H9 (cell line): ENCODE results near the gene HAUS8. TPM values are rescaled to one million over a fixed set of nuclear protein-coding genes. Genes with fewer than 3 reads are reported as not detected.

Source experiments
- DNase-seq: peaks from one replicate; pipeline ENCODE4 v3.0.0-alpha.2; 2017
- H2AFZ ChIP-seq: one replicate; pipeline ENCODE4 v1.6.1; 2013; ENCODE audit warnings: mild to moderate bottlenecking, low read length, control low read depth, moderate library complexity
- H2AK5ac ChIP-seq: 2 replicates; pipeline ENCODE4 v1.6.1; 2013; ENCODE audit warnings: low read length, control low read depth, mixed read lengths; ENCODE audit not compliant: insufficient read length
- H2BK120ac ChIP-seq: one replicate; pipeline ENCODE4 v1.6.1; 2013; ENCODE audit warnings: low read depth, mild to moderate bottlenecking, low read length, control low read depth, inconsistent platforms; ENCODE audit not compliant: poor library complexity, severe bottlenecking
- H2BK12ac ChIP-seq: 2 replicates; pipeline ENCODE4 v1.6.1; 2013; ENCODE audit warnings: low read length, control low read depth, mixed read lengths, low read depth; ENCODE audit not compliant: insufficient read length
- H2BK15ac ChIP-seq: 2 replicates; pipeline ENCODE4 v1.6.1; 2013; ENCODE audit warnings: low read depth, low read length, control low read depth
- H2BK20ac ChIP-seq: one replicate; pipeline ENCODE4 v1.6.1; 2013; ENCODE audit warnings: low read depth, mild to moderate bottlenecking, low read length, control low read depth, inconsistent platforms; ENCODE audit not compliant: poor library complexity, severe bottlenecking
- H2BK5ac ChIP-seq: 2 replicates; pipeline ENCODE4 v1.6.1; 2013; ENCODE audit warnings: low read length, control low read depth, mixed read lengths; ENCODE audit not compliant: insufficient read length
- H3K14ac ChIP-seq: 2 replicates; pipeline ENCODE4 v1.6.1; 2013; ENCODE audit warnings: low read length, control low read depth; ENCODE audit not compliant: insufficient read depth
- H3K18ac ChIP-seq: 2 replicates; pipeline ENCODE4 v1.6.1; 2013; ENCODE audit warnings: low read depth, mild to moderate bottlenecking, mixed read lengths, low read length, control low read depth; ENCODE audit not compliant: insufficient read length
- H3K23ac ChIP-seq: 2 replicates; pipeline ENCODE4 v1.6.1; 2013; ENCODE audit warnings: low read length, control low read depth, mixed read lengths, low read depth; ENCODE audit not compliant: insufficient read length
- H3K23me2 ChIP-seq: 2 replicates; pipeline ENCODE4 v1.6.1; 2013; ENCODE audit warnings: low read depth, mild to moderate bottlenecking, mixed read lengths, low read length, control low read depth; ENCODE audit not compliant: insufficient read length, poor library complexity, severe bottlenecking
- H3K27ac ChIP-seq: 2 replicates; pipeline ENCODE4 v1.5.1; 2013; ENCODE audit warnings: low read length, control low read depth, mixed read lengths, low read depth; ENCODE audit not compliant: insufficient read length
- H3K27me3 ChIP-seq: 2 replicates; pipeline ENCODE4 v1.6.1; 2013; ENCODE audit warnings: low read length, control low read depth, inconsistent platforms; ENCODE audit not compliant: insufficient read depth
- H3K4ac ChIP-seq: 2 replicates; pipeline ENCODE4 v1.6.1; 2013; ENCODE audit warnings: low read depth, mild to moderate bottlenecking, control low read depth, inconsistent platforms, low read length, moderate library complexity
- H3K4me1 ChIP-seq: 2 replicates; pipeline ENCODE4 v1.6.1; 2013; ENCODE audit warnings: low read length, control low read depth, inconsistent platforms; ENCODE audit not compliant: insufficient read depth
- H3K4me2 ChIP-seq: 2 replicates; pipeline ENCODE4 v1.6.1; 2013; ENCODE audit warnings: low read length, control low read depth, mixed read lengths; ENCODE audit not compliant: insufficient read length, insufficient read depth
- H3K56ac ChIP-seq: 2 replicates; pipeline ENCODE4 v1.6.1; 2013; ENCODE audit warnings: low read depth, mild to moderate bottlenecking, mixed read lengths, low read length, control low read depth; ENCODE audit not compliant: insufficient read length
- H3K79me1 ChIP-seq: 2 replicates; pipeline ENCODE4 v1.6.1; 2013; ENCODE audit warnings: low read depth, mild to moderate bottlenecking, moderate library complexity, low read length, control low read depth, inconsistent platforms; ENCODE audit not compliant: insufficient read depth, poor library complexity, severe bottlenecking
- H3K79me2 ChIP-seq: 2 replicates; pipeline ENCODE4 v1.6.1; 2013; ENCODE audit warnings: low read length, control low read depth, inconsistent platforms; ENCODE audit not compliant: insufficient read depth
- H3K9ac ChIP-seq: 2 replicates; pipeline ENCODE4 v1.6.1; 2013; ENCODE audit warnings: low read length, control low read depth, mixed read lengths; ENCODE audit not compliant: insufficient read length; ENCODE audit errors: extremely low read depth
- H3K9me3 ChIP-seq: one replicate; pipeline ENCODE4 v1.6.1; 2013; ENCODE audit warnings: low read depth, low read length, inconsistent platforms; ENCODE audit not compliant: control insufficient read depth
- H3T11ph ChIP-seq: one replicate; pipeline ENCODE4 v1.6.1; 2013; ENCODE audit warnings: mild to moderate bottlenecking, low read length, control low read depth, inconsistent platforms
- H4K20me1 ChIP-seq: one replicate; pipeline ENCODE4 v1.6.1; 2013; ENCODE audit not compliant: control insufficient read depth, insufficient read length, insufficient read depth
- H4K5ac ChIP-seq: 2 replicates; pipeline ENCODE4 v1.6.1; 2013; ENCODE audit warnings: low read depth, mild to moderate bottlenecking, mixed read lengths, low read length, control low read depth; ENCODE audit not compliant: insufficient read length
- H4K8ac ChIP-seq: replicated peaks from 2 replicates; pipeline ENCODE4 v1.6.1; 2013; ENCODE audit warnings: low read length, control low read depth, mixed read lengths, low read depth; ENCODE audit not compliant: insufficient read length
- H4K91ac ChIP-seq: 2 replicates; pipeline ENCODE4 v1.6.1; 2013; ENCODE audit warnings: low read depth, mild to moderate bottlenecking, moderate library complexity, mixed read lengths, low read length, control low read depth; ENCODE audit not compliant: insufficient read length
- H3K27ac Mint-ChIP-seq, 3 experiments: 2 replicates in 2 of 3; 3 replicates in 1 of 3; pipeline ENCODE4 v1.8.0; 2020 to 2021; ENCODE audit warnings: mixed read lengths in 3 of 3, mild to moderate bottlenecking in 1 of 3, moderate library complexity in 1 of 3
- H3K27me3 Mint-ChIP-seq: 2 replicates; pipeline ENCODE4 v1.8.0; 2021; ENCODE audit warnings: low read depth, mild to moderate bottlenecking, moderate library complexity, mixed read lengths
- H3K36me3 Mint-ChIP-seq, 3 experiments: 2 replicates in 2 of 3; 3 replicates in 1 of 3; pipeline ENCODE4 v1.8.0; 2020 to 2021; ENCODE audit warnings: low read depth in 3 of 3, mixed read lengths in 3 of 3; ENCODE audit not compliant: insufficient read depth in 1 of 3
- H3K4me1 Mint-ChIP-seq, 2 experiments: 2 replicates each; pipeline ENCODE4 v1.8.0; 2020; ENCODE audit warnings: mixed read lengths in 2 of 2
- H3K4me3 Mint-ChIP-seq, 2 experiments: 2 replicates in 1 of 2; 3 replicates in 1 of 2; pipeline ENCODE4 v1.8.0; 2020 to 2021; ENCODE audit warnings: mild to moderate bottlenecking in 2 of 2, mixed read lengths in 2 of 2, moderate library complexity in 1 of 2
- H3K9me3 Mint-ChIP-seq, 2 experiments: 2 replicates in 1 of 2; 3 replicates in 1 of 2; pipeline ENCODE4 v1.8.0; 2020; ENCODE audit warnings: mild to moderate bottlenecking in 2 of 2, mixed read lengths in 2 of 2, moderate library complexity in 1 of 2
- WGBS: extraction: QIAGEN DNeasy Blood & Tissue Kit; methylation state at CpG from one replicate; pipeline ENCODE4 v1.1.7; 2013; ENCODE audit warnings: missing lambda C conversion rate, low lambda C conversion rate, mixed read lengths; ENCODE audit not compliant: insufficient read length; ENCODE audit errors: extremely low coverage; 5-methylcytosine and 5-hydroxymethylcytosine counted together
- total RNA-seq: library from RNA; stranded (reverse); gene quantifications from 2 replicates; pipeline ENCODE4 v1.2.1, GENCODE V29; 2021
- TF ChIP-seq, protein P1 (sequence below): fragments of 200-600 bp; sonication (generic); conservative IDR thresholded peaks from 3 replicates; pipeline ENCODE4 v1.8.0; 2021; ENCODE audit warnings: antibody characterized with exemption, mild to moderate bottlenecking

HAUS8 gene
- total RNA-seq, 1 experiment from 2014 or later = 27.8 TPM

DNA sequence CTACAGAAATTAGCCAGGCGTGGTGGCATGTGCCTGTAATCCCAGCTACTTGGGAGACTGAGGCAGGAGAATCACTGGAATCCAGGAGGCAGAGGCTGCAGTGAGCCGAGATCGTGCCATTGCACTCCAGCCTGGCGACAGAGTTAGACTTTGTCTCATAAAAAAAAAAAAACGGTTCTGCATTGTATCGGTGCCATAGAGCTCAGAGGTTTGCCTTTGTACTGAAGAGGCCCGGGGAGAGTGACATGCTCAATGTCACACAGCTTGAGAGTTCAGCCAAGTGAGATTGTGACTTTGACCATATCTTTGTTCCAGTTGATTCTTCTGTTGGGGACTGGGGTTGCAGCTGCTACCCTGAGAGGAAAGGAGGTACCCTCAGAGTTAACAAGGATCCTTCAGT lies 4.3 kb downstream of the HAUS8 start:
- H2BK5ac ChIP-seq = no peak overlapping the region
- H3K36me3 Mint-ChIP-seq = peaks cover 31 to 57% (median 50%) of the 10 kb centered on the region in 3 experiments
- H4K8ac ChIP-seq = no peak overlapping the region
- H3K4me2 ChIP-seq = no peak overlapping the region
- H3K23me2 ChIP-seq = peaks cover 6% of the 10 kb centered on the region
- no peak overlapping the region for H4K5ac ChIP-seq
- no CpG with 5 or more reads among the region's 7 CpGs for WGBS
- H3K27me3 ChIP-seq = no peaks in the 10 kb centered on the region
- H2BK12ac ChIP-seq = no peak overlapping the region
- no peak overlapping the region for H2AFZ ChIP-seq
- no peak overlapping the region for H2BK20ac ChIP-seq
- H3K9me3 ChIP-seq = no peaks in the 10 kb centered on the region
- no peak overlapping the region for H2BK15ac ChIP-seq
- H3T11ph ChIP-seq = no peak overlapping the region
- no peak overlapping the region for H4K91ac ChIP-seq
- TF ChIP-seq, protein P1, sequence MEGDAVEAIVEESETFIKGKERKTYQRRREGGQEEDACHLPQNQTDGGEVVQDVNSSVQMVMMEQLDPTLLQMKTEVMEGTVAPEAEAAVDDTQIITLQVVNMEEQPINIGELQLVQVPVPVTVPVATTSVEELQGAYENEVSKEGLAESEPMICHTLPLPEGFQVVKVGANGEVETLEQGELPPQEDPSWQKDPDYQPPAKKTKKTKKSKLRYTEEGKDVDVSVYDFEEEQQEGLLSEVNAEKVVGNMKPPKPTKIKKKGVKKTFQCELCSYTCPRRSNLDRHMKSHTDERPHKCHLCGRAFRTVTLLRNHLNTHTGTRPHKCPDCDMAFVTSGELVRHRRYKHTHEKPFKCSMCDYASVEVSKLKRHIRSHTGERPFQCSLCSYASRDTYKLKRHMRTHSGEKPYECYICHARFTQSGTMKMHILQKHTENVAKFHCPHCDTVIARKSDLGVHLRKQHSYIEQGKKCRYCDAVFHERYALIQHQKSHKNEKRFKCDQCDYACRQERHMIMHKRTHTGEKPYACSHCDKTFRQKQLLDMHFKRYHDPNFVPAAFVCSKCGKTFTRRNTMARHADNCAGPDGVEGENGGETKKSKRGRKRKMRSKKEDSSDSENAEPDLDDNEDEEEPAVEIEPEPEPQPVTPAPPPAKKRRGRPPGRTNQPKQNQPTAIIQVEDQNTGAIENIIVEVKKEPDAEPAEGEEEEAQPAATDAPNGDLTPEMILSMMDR = no peak
- peaks cover 4% of the 10 kb centered on the region; the same call in 1 of the 2 replicates for H3K4me1 ChIP-seq
- no peak overlapping the region for H3K4ac ChIP-seq
- H3K79me1 ChIP-seq = peaks cover 3% of the 10 kb centered on the region
- no peak overlapping the region for H3K18ac ChIP-seq
- peaks cover 3% of the 10 kb centered on the region; the same call in 1 of the 2 replicates for H3K79me2 ChIP-seq
- no peak overlapping the region for H2AK5ac ChIP-seq
- peaks cover 34 to 37% of the 10 kb centered on the region in 2 experiments for H3K4me1 Mint-ChIP-seq
- no peaks in the 10 kb centered on the region for H4K20me1 ChIP-seq
- peak overlapping the region in 2 of 3 experiments; percentile 3 to 74; a peak in 1 of 7 replicates for H3K27ac Mint-ChIP-seq
- DNase-seq = no peak
- no peaks in the 10 kb centered on the region for H3K27me3 Mint-ChIP-seq
- no peak overlapping the region for H3K23ac ChIP-seq
- no peak overlapping the region for H2BK120ac ChIP-seq
- no peak overlapping the region; a peak in 1 of 5 replicates for H3K4me3 Mint-ChIP-seq
- no peak overlapping the region for H3K56ac ChIP-seq
- no peaks in the 10 kb centered on the region for H3K9me3 Mint-ChIP-seq
- no peak overlapping the region for H3K14ac ChIP-seq
- no peak overlapping the region for H3K9ac ChIP-seq
- H3K27ac ChIP-seq = no peak overlapping the region
